ENCODE results near the gene TRAF1.

- no peak for TF ChIP-seq CTCF (IDR thresholded peaks at IDR 0.05)
- TF ChIP-seq POLR2A (IDR thresholded peaks at IDR 0.05), result no peak
Observed at GRCh38 chr9:120891884-120892747, 34.5 kb downstream of the TRAF1 start.
